ENCODE results near the gene CCDC50. TPM values are rescaled to one million over a fixed set of nuclear protein-coding genes. Genes with fewer than 3 reads are reported as not detected.

CCDC50 gene
- total RNA-seq, 1 donor from 2014 or later = 134 TPM

DNA sequence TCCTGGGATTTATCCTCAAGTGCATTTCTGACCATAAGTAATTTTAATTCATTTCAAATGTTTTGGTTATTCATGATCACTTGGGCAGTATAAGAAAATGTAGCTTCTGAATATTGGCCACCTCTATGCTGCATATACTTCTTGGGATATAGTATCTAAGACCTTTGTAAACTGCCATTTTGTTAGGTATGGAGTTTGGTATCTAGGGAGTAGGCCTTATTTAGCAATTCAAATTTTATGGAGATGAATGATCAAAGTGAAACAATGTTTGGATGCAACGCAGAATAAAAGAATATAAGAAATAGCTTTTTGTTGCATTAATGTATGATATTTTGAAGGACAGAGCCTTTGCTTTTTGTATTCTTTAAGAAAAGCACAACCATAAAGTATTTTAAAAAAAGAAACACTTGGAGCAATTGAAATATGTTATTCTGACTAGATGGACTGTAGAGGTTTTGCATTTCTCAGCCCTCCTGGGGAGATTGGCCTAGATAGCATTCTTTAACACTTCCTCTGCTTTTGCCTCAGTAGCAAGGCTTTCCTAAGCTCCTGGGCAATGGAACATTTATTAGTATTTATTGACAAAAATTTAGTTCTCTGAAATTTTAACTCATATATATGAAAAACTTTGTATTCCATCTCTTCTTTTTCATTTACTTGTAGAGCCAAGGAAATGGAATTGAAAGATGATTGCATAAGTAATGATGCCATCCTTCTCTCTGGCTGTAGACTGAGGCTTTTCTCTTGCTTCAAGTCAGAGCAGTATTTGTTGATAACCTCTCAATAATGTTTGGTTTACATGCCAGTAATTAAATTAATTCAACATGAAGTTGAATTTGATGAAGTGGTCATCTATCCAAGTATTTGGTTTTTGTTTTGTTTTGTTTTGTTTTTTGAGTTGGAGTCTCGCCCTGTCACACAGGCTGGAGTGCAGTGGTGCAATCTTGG is 62.9 kb downstream of the CCDC50 start:
- TF ChIP-seq, protein P1, sequence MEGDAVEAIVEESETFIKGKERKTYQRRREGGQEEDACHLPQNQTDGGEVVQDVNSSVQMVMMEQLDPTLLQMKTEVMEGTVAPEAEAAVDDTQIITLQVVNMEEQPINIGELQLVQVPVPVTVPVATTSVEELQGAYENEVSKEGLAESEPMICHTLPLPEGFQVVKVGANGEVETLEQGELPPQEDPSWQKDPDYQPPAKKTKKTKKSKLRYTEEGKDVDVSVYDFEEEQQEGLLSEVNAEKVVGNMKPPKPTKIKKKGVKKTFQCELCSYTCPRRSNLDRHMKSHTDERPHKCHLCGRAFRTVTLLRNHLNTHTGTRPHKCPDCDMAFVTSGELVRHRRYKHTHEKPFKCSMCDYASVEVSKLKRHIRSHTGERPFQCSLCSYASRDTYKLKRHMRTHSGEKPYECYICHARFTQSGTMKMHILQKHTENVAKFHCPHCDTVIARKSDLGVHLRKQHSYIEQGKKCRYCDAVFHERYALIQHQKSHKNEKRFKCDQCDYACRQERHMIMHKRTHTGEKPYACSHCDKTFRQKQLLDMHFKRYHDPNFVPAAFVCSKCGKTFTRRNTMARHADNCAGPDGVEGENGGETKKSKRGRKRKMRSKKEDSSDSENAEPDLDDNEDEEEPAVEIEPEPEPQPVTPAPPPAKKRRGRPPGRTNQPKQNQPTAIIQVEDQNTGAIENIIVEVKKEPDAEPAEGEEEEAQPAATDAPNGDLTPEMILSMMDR (conservative IDR thresholded peaks at IDR 0.05; ENCODE audit: low read depth, low read length) = no peak
- no peak for DNase-seq (ENCODE audit: low read depth)
- H3K4me3 ChIP-seq (ENCODE audit: low read depth, low read length) = no peak overlapping the region

DNA sequence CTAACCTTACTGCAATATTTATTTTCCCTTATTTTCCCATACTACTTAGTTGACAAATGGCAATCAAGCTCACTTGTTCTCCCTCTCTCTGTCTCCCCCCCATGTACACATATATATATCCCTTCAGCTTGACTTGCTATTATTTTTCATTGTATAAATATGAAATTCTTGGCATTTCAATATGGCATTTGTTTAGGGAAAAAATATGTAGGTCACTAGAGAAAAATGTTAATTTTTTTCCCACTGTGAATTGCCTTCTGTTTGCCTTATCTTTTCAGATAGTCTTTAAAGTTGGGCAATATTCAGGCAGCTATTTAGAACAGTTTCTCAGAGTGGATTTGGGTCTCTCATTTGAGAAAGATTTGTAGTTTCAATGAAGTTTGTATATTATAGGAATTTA is 64.0 kb downstream of the CCDC50 start:
- no peak for DNase-seq (ENCODE audit: low read depth)
- TF ChIP-seq, protein P1 (conservative IDR thresholded peaks at IDR 0.05; ENCODE audit: low read depth, low read length) = no peak
- no peak overlapping the region for H3K4me3 ChIP-seq (ENCODE audit: low read depth, low read length)

DNA sequence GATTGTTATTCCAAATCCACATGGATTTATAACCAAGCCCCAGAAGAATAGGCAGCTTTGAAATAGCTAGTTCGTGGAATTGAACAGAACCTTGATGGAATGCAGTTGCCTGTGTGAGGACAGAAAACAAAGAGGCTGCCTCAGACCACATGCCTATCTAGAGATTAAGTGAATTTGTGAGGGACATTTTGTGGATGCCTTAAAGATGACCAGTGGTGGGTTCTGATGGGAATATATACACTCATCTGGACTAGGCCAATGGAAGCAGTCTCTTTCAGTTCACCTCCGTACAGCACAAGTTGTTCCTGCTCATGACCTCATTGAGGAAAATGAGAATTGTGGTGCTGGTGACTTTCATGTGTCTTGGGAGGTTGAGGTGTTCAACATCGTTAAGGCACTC is 68.6 kb downstream of the CCDC50 start:
- no peak overlapping the region for H3K4me3 ChIP-seq (ENCODE audit: low read depth, low read length)
- TF ChIP-seq, protein P1 (conservative IDR thresholded peaks at IDR 0.05; ENCODE audit: low read depth, low read length) = no peak
- no peak for DNase-seq (ENCODE audit: low read depth)

DNA sequence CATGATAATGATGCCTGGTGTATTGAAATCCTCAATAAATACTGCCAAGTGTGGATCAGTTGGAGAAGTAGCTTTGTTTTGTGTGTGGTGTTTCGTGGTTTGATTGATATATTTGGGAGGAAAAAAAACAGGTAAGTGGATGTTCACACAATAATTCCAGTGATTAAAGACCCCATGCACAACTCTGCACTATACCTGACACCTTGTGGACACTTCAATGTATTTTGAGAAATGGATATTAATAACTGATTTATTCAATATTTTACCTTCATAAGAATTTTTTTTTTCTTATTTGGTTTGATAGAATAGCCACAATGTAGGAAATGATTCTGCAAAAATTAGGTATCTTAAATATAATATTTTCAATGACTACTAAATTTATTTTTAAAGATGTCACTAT is 69.4 kb downstream of the CCDC50 start:
- TF ChIP-seq, protein P1 (conservative IDR thresholded peaks at IDR 0.05; ENCODE audit: low read depth, low read length) = no peak
- no peak for DNase-seq (ENCODE audit: low read depth)
- H3K4me3 ChIP-seq (ENCODE audit: low read depth, low read length) = no peak overlapping the region

DNA sequence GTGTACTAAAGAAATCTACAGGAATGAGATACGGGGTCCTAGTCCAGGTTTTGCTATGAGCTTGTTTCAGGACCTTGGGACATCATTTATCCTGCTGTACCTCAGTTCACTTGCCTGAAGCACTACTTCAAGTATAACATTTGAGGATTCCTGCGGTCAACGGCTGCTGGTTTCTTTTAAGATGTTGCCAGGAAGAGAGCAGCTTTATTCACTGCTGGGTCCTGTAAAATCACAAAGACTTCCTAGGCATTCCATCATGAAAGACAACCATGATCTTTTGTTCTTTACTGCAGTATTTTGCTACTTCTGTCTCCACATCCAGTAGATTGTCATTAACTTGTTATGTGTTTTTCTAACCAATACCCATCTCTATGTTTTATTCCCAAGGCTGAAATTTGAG is 70.7 kb downstream of the CCDC50 start:
- TF ChIP-seq, protein P1 (conservative IDR thresholded peaks at IDR 0.05; ENCODE audit: low read depth, low read length) = no peak
- no peak for DNase-seq (ENCODE audit: low read depth)
- no peak overlapping the region for H3K4me3 ChIP-seq (ENCODE audit: low read depth, low read length)

DNA sequence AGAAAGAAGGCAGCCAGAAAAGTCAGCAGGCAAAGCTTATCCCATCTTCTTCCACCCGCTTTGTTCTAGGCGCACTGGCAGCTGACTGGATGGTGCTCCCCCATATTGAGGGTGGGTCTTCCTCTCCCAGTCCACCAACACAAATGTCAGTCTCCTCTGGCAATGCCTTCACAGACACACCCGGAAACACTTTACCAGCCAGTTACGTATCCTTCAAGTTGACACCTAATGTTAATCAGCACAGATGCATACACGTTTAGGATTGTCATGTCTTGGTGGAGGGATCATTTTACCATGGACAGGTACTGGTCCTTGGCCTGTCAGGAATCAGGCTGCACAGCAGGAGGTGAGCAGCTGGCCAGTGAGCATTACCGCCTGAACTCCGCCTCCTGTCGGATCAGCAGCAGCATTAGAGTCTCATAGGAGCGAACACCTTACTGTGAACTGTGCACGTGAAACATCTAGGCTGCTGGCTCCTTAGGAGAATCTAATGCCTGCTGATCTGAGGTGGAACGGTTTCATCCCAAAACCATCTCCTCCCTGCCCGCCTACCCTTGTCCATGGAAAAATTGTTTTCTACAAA is 72.7 kb downstream of the CCDC50 start:
- TF ChIP-seq, protein P1 (conservative IDR thresholded peaks at IDR 0.05; ENCODE audit: low read depth, low read length) = no peak
- DNase-seq (ENCODE audit: low read depth) = no peak
- H3K4me3 ChIP-seq (ENCODE audit: low read depth, low read length) = no peak overlapping the region

Measured in epithelial cell of proximal tubule (primary cell).